Measurements from ENCODE around the gene LBR.
A peak's percentile ranks its signal among the peaks of the same experiment; 100 is the strongest.
"Not testable (repeated sequence)": the region's sequence is repeated elsewhere in the genome, so short reads cannot be mapped to it uniquely, and the experiment has no call there.

The LBR gene

DNA sequence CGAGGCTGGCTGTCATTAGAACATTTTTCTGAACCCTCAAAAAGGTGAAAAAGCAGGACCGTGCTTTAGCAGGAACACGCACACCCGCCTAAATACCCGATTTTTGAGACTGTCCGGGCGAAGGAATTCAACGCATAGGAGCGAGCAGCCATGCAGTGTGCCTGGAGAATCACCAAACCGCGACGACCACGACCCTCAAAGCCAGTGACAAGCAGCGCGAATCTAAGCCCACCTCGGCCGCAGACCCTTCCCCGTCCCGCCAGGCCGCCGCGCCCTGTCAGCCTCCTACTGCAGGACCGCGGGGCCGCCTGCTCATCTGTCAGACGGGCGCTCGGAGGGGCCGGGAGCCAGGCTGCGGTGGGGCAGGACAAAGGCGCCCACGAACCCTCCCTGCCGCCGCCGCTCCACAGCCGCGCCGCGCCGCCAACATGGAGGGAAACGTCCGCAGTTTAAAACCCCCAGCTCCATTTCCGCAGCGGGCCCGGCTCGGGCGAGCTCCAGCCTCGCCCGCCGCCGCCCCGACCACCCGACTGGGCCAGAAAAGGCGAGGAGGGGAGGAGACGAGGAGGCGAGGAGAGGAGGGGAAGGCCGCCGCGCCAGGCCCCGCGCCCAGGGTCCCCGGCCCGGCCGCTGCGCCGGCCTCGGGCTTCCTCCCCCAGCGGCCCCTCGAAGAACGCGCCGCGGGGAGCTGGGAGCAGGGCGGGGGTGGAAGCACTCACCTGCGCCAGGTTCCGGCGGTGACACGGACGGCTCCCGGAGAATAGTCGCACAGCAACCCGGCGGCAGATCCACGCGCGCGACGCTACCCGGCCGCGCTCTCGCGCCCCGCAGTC lies at the start of gene LBR:
Gene LBR, minus strand, starts transcription at position 804 of the 833 bp plus-strand sequence. CDS start 3,963 bp downstream, outside the sequence.
- DNase-seq = peak in 1 of 2 experiments; percentile 58

- DNase-seq = no peak
Observed at GRCh38 chr1:225477296-225477911, 49.6 kb upstream of the LBR start.

DNA sequence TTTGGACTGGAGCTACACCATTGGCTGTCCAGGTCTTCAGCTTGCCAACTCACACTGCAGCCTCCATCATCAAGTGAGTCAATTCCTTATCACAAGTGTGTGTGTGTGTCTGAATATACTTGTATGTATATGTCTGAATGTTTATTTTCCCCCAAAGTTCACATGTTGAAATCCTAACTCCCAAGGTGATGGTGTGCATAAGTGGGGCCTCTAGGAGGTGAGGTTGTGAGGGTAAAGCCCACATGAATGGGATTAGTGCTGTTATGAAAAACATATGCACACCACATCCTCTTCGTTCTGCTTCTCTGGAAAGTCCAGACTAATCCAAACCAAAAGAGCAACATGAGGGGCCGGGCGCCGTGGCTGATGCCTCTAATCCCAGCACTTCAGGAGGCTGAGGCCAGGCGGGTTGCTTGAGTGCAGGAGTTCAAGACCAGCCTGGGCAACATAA lies 48.7 kb upstream of the LBR start:
- no peak for DNase-seq

DNA sequence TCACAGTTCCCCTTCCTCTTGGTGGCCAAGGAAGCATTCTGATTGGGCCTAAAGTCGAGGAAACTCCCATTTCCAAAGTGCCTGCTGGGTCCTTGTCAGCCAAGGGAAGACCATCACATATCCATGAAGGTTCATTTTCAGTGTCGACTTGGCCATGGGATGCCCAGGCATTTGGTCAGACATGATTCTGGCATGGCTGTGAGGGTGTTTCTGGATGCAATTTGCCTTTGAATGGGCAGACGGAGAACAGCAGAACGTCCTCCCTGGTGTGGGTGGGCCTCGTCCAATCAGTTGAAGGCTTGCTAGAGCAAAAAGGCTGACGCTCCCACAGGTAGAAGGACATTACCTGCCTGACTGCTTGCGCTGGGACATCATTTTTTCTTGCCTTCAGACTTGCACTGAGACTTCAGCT lies 48.3 kb upstream of the LBR start:
- no peak for DNase-seq

DNA sequence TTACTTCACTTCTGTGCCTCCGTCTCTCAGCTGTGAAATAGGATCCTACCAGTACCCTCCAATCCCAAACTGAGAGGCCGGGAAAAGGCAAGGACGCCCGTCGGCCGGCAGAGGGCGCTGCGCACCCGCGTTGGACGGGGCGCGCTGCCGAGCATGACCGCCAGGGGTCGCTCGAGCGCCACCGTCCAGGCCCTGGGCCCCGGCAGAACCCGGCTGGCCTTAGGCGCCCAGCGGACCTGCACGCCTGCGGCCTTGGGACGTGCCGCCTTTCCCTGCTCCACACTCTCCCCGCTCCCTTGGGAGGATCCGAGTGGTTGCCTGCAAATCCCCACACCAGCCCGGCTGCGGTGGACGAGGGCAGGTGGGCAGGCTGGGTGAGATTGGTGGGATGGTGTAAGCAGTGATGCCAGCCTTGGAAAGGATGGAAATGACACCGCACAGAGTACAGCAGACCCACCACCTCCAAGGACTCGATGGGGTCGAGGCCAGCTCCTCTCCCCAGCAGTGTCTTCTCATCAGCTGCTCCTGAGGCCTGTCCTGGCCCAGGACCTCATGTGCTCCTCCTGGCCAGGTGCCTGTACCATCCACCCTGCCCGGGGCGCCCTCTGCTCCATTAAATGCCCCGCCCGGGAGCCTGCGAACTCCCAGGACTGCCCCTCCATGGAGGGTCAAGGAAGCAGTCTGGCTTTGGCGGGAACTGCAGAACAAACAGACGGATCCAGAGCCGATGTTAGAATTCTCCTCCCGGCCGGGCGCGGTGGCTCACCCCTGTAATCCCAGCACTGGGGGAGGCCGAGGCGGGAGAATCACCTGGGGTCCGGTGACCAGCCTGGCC lies 47.4 kb upstream of the LBR start:
- peak; percentile 82 to 88 for DNase-seq

DNA sequence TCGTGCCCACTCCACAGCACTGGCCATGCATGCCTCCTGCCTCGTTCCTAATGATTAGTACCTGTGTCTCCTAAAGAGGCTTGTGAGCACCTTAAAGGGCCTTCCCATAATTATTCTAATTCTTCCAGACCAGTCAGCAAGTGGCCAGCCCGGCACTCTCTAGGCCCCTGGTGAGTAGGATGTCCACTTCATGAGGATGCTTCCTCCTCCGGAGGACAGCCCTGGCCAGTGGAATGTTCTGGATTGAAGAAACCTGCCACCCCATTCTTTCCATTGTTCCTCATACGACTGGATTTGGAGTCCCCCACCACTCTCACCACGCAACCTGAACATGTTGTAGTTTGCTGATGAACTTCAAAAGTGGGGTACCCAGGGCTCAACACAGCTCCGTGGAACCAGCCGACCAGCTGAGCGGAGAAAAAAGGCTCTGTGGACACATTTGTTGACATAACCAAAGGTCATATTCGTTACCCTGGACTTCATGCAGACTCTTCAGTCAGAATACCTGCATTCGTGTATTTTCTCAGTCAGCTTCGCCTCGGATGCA lies 46.7 kb upstream of the LBR start:
- no peak for DNase-seq

- not testable (repeated sequence) for DNase-seq
Observed at GRCh38 chr1:225473676-225474438, 46.0 kb upstream of the LBR start.

- DNase-seq = peak in 1 of 2 experiments; percentile 47
Observed at GRCh38 chr1:225473266-225473665, 45.4 kb upstream of the LBR start.

GRCh38 chr1:225471453-225472301 lies 43.8 kb upstream of the LBR start:
- DNase-seq = peak in 1 of 2 experiments; percentile 14

GRCh38 chr1:225471109-225471452 lies 43.2 kb upstream of the LBR start:
- DNase-seq = peak in 1 of 2 experiments; percentile 11

- DNase-seq = peak in 1 of 2 experiments; percentile 12
Observed at GRCh38 chr1:225470211-225471108, 42.6 kb upstream of the LBR start.

DNA sequence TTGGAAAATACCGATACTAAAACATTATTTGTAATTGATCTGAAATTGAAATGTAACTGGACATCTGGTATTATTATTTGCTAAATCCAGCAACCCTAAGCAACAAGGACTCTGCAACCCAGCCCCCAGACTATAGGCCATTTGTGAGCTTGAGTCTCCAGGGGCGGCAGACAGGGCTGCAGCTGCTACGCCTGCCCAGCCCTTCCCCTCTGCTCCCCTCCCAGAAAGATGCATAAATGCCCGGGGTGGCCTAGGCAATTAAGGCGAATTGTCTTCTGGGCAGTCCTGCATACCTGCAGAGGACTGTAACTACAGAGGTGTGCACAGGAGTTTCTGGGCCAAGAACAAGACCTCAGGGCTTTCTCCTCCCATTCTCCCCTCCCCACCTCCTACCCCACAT lies 41.2 kb upstream of the LBR start:
- DNase-seq = peak in 1 of 2 experiments; percentile 18

GRCh38 chr1:225468270-225469020 lies 40.6 kb upstream of the LBR start:
- DNase-seq = peak in 1 of 2 experiments; percentile 59

GRCh38 chr1:225467193-225468020 lies 39.6 kb upstream of the LBR start:
- DNase-seq = peak; percentile 86 to 88

GRCh38 chr1:225466848-225467192 lies 39.0 kb upstream of the LBR start:
- no peak for DNase-seq

GRCh38 chr1:225465793-225466517 lies 38.1 kb upstream of the LBR start:
- DNase-seq = peak; percentile 14 to 18

Data from activated T-cell treated with anti-CD3 and anti-CD28 coated beads, Interleukin-2, amount 50 U/mL, for 48 hours (primary cell).